GM11168 (cell line): ENCODE measurements around the gene KLHL9.

Experiments
- in situ Hi-C: fragments of 300-500 bp; cut with MboI; formaldehyde crosslinking; loops from one replicate; pipeline ENCODE4 v1.12.0; 2022; ENCODE audit warnings: low sequenced_read_pairs; ENCODE audit not compliant: unreplicated experiment

KLHL9 gene

DNA sequence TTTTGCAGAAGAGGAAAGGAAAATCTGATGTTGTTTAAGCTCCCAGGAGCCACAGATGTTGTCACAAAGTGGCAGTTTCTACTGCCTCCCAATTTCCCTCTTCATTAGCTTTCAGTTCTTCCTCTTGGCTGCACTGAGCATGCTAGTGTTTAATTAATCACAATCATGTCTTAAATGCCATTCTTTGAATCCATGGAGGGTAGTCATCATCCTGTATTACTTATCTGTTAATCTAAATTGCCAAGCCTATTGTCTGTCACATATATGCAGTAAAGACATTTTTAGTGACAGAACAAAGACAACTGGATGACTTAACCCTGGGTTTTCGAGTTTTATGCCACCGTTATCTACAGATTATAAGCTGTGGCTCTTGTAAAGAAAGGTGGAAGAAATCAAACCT is 14.7 kb downstream of the KLHL9 start:
- in situ Hi-C loops = no loop called here

DNA sequence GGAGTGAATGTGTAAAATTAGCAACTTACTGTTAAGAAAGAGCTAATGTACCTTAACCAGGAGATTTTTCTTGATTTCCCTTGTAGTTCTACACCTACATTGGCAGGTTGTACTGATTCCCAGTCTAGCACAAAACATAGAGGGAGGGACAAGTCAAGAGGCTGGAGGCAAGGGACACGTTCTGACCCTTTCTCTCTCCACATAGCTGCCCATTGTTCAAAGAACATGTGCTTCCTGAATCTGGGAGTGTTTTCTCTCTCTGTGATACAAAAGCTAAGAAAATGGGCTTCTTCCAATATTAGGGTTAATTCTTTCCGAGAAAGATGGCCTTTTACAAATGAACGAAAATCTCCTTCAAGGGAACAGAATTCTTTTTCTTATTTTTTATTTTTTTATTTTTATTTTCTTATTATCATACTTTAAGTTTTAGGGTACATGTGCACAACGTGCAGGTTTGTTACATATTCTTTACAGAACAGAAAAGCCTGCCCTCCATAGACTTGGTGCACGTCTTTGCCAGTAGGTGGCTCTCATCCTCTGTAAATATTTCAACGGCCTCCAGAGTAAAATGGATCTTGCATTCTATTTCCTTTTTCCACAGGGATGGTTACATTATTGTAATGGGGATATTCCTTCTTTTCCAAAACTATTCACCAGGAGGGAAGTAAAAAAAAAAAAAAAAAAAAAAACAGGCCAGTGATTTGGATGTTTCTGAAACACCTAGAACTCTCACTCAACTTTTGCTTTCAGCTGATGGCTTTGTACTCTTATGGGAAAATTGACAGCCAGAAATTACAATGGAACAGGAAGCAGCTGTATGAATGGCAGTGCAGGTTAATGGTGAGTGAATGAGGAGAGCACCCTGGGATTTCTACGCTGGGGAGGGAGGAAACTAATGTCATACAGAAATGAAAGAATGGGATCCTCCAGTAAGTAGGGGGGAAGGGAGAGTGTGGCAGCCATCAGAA is 17.0 kb downstream of the KLHL9 start:
- in situ Hi-C loops = no loop called here

DNA sequence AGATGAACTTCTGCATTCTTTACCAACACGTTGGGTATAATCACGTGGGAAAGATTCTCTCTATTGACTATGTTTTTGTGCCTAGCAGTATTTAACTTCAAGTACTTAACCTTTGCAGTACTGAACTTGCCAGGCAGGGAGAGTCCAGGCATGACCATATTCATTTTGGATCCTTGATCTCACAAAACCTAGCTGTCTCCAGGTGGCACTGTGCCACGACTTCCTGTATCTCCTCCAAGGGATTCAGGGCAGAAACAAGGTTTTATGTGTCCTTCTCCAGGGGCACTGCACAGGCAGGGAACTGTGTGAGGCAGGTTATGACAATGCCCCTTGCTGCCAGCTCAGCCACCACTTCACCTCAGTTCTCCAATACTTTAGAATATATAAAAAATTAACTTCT is 18.3 kb downstream of the KLHL9 start:
- in situ Hi-C loops = no loop called here

DNA sequence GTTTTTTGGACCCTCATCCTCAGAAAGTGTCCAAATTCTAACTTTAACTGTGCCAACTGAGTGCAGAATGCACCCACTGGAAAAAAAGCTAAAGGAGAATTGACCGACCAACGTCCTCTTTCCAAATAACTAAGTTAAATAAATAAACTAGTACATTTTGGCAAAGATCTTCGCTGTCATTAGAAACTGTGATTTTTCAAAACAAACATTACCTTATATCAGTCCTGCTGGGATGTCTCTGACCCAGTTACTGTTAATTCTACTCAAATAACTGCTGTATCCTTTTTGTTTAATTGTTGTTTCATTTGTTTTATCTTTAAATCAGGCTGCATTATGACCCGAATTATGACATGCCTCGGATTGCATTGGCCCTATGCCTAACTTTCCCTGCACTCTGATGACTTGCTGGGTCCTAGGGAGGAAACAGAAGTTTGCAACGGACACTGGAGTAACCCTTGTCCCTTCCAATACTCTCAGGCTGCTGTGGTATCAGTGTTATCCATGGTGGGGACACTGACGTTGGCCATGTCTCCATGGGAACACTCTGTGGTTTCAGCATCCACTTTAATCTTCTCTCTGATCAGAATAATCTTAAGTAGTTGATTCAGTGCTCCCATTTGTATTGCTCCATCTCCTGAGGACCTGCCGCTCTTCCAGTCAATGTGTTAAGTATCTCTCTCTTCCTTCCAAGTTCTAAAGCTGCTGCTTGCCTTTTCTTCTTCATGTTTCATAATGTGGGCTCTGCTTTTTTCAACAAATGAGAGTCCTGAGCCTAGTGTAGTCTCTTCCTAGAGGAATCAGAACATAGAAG is 19.0 kb downstream of the KLHL9 start:
- in situ Hi-C loops = no loop called here

DNA sequence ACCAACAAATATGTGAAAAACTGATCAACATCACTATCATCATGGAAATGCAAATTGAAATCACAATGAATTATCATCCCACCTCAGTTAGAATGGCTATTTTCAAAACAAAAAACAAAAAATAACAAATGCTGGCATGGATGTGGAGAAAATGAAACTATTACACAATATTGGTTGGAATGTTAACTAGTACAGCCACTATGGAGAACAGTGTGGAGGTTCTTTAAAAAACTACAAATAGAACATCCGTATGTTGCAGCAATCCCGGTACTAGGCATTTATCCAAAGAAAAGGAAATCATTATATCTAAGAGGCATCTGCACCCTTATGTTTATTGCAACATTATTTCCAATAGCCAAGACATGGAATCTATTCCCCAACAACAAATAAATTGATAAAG is 21.1 kb downstream of the KLHL9 start:
- in situ Hi-C loops = no loop called here

DNA sequence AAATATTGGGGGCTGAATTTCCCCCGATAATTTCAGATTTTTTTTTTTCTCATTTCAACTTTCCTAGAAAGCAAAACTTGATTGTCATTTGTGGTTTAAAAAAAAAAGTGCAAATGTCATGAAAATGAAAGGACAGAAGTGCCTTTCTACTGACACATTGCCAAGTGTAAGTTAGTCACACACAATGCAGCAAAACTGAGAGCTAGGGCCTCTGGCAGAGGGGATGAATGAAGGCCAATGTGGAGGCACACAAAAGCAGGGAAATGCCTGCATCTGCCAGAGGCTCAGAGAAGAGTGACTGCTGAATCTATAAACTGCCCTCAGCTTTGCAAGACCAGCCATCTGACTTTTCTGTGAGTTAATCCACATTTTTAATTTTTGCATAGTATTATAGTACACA is 23.3 kb downstream of the KLHL9 start:
- in situ Hi-C loops = no loop called here

DNA sequence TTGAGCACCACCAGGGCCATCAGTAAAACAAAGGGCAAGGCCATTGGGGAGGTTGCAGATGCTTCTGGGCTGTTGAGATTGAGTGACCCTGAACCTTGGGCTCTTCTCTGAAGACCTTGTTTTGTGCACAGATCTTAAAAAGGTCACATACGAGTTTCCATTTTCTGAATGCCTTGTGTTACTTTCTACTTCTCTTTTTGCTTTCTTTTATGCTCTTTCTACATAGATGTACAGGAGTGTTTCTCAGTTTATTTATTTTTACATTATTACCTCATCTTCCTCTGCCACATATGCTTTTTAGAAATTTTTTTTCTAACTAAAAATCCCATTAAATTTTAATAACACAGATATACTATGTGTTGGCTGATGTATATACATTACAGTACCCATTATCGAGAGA is 30.0 kb downstream of the KLHL9 start, which contains the start of gene IFNA5:
Gene IFNA5 (minus strand): TSS at position 101 of the 400 bp plus-strand sequence. CDS start 57 bp downstream, at position 44.
- in situ Hi-C loops = no loop called here

DNA sequence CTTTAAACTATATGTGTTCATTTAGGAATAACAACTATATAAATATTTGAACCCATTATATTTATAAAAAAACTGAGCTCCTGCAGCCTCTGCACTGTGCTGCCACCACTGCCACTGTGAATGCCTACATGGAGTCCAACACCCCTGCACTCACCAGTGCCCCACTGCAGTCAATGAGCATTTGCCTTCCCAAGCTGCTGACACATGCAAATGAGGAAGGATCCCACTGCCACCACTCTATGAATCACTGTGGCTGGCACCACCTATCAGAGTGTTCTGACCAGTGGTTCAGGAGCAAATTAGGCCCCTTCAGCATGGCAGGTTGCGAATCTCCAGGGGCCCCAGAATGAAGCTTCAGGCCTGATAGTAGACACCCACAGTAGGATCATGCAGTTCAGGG is 39.2 kb downstream of the KLHL9 start:
- in situ Hi-C loops = no loop called here

DNA sequence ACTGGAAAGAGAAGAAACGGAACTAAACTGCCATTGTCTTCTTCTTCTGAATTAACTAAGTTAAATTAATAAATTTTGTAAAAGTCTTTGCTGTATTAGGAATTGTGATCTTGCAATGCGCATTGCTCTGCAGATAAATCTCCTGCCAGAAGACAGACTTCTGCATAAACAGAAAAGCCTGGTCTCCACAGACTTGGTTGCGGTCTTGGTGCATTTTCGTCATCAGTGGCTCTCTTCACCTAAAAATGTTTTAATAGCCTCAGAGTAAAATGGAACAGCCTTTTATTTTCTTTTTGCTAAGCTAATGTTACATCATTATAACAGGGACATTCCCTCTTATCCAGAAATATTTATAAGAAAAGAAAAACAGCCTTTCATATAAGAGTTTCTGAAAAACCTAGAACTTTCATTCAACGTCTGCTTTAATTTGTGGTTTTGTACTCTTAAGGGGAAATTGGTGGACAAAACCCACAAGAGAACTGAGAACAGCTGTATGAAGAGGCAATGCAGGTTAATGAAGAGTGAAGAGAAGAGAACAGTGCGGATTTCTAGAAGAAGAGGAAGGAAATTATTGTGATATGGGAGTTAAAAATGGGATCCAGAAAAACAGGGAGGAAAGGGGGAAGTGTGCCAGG is 40.2 kb downstream of the KLHL9 start:
- in situ Hi-C loops = no loop called here

DNA sequence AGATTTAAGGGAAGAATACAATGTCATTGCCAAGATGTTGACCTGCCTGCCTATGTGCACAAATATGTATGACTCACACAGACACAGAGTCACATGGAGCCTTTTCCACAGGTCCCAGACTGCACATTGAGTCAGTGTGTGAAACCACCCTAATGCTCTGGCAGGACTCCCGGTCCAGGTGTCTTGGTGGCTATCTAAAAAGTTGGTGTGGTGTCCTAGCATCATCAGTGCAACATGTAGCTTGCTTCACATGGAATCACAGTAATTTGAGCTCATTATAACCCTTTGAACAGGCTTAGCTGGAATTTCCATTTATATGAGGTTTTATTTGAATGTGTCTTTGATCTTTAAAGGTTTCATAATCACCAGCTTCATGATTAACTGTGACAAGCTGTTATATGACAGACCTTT is 40.8 kb downstream of the KLHL9 start:
- in situ Hi-C loops = no loop called here

DNA sequence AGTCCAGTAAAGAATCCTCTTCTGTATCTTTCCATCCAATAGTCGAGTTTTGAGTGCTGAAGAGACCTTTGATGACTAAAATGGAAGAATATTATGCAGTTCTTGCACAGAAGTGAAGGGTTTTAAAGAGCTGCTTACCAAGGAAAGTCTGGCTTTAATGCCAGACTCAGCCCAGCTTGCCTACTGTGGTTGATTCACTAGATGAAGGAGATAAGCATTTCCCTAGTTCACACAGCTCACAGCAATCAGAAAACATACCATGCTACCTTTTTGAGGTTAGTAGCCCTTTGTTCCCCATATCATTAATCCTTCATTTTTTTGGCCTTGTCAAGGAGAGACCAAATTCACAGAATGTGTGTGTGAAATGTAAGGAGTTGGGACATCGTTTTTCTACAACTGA is 45.4 kb downstream of the KLHL9 start:
- in situ Hi-C loops = no loop called here

DNA sequence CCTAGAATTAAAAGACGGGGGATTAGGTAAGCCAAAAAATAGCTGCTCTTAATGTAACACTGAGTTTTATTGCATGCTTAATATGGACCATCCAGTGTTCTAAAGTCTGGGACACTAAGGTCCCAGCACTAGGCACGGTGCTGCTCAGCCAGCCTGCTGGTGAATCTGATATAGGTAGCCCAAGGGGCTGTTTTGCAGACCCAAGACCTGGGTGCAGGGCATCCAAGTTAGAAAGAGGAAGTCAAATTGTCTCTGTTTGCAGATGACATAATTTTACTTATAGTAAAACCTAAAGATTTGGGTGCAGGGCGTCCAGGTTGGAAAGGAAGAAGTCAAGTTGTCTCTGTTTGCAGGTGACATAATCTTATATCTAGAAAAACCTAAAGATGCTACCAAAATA is 47.9 kb downstream of the KLHL9 start:
- in situ Hi-C loops = no loop called here

DNA sequence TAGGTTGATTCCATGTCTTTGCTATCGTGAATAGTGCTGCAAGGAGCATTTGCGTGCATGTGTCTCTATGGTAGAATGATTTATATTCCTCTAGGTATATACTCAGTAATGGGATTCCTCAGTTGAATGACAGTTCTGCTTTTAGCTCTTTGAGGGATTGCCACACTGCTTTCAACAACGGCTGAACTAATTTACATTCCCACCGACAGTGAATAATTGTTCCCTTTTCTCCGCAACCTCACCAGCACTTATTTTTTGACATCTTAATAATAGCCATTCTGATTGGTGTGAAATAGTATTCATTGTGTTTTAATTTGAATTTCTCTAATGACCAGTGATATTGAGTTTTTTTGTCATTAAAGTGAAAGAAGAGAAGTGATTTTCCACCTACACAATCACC is 48.5 kb downstream of the KLHL9 start:
- in situ Hi-C loops = no loop called here

DNA sequence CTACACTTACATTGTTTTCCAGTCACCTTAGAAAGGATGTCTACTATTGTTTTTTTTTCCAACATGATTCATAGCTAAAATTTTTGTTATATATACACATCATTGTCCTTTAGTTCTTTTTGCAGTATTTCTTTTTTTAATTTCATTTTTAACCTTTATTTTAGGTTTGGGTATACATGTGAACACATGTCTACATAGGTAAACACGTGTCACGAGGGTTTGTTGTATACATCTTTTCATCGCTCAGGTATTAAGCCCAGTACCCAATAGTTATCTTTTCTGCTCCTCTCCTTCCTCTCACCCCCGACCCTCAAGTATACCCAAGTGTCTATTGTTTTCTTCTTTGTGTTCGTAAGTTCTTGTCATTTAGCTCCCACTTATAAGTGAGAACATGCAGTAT is 49.1 kb downstream of the KLHL9 start:
- in situ Hi-C loops = no loop called here

DNA sequence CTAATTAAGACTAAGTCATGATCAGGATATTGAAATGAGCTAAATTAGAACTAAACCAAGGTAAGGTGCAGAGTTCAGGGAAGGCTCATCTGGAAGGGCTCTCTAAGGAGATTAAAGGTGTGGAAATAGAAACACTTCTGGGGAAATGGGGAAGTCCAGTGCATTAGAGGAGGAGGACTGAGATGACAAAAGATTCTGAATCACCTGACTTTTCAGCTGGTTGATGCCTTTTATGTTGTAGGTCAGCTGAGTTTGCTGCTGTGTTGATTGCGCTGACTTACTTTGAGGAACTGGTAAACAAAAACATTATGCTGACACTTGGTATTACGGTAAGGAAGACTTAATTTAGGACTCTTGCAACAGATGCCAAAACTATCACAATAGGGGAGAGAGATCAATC is 53.9 kb downstream of the KLHL9 start:
- in situ Hi-C loops = no loop called here
